GM21717 (cell line): ENCODE results near the gene NUDT4.

Experiments used
- ATAC-seq: cut with Tn5 transposase; IDR thresholded peaks from one replicate; pipeline ENCODE4 v1.9.1; 2021; ENCODE audit warnings: mild to moderate bottlenecking, moderate library complexity; ENCODE audit not compliant: unreplicated experiment

Gene NUDT4

DNA sequence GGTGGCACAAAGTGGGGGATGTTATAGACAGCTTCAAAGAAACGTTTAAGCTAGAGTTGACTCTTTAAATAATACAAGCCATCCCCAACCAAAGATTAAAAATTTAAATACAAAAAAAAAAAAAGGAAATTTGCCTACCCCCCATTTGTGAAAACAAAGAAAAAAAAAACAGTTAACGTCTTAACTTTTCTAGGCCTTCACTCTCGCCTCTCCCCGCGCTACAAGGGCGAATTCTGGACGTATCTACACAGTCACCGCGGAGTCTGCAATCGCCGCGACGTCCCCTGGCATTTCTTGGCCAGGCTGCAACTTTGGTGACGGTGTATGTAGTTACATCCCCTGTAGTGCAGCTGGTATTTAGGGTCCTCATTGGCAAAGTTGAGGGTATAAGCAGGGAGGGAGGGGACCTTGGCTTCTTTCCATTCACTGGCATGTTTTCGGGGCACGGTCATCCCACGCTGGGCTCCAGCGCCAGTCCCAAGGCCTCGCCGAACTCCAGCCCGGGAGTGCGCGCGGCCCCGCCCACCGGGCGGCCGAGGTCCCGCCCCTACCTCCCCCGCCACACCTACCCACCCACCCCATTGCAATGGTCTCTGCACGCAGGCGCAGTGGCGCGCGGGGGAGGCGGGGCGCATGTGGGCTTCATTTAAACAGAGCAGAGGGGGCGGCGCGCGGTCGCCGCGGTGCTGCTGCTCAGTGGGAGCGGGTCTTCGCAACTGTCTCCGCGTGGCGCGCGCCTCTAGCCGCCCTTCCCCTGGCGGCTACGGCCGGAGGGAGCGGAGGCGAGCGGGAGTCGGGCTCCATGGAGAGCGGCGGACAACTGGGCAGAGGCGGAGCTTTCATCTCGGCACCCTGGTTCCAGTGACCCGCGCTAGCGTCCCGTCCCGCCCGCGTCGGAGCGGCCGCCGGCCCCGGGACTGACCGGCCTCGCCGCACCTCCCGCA is at the start of gene NUDT4:
Gene NUDT4 (plus strand): TSS at position 674 of the 944 bp plus-strand sequence. CDS start 398 bp downstream, outside the sequence.
- ATAC-seq = peak; percentile 65

DNA sequence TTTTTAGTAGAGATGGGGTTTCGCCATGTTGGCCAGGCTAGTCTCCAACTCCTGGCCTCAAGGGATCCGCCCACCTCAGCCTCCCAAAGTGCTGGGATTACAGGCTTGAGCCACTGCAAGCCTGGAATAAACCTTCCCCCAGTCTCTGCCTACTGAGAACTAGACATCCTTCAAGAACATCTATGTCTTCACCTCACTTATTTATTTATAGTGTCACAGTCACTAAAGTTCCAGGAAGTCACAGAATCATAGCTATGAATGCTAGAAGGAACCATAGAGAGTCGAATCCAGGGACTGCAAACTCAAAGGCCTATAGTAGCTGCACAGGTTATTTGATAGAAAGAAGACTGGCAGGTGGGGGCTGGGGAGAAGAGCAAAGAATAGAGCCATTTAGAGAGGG is 44.7 kb upstream of the NUDT4 start:
- no peak for ATAC-seq

DNA sequence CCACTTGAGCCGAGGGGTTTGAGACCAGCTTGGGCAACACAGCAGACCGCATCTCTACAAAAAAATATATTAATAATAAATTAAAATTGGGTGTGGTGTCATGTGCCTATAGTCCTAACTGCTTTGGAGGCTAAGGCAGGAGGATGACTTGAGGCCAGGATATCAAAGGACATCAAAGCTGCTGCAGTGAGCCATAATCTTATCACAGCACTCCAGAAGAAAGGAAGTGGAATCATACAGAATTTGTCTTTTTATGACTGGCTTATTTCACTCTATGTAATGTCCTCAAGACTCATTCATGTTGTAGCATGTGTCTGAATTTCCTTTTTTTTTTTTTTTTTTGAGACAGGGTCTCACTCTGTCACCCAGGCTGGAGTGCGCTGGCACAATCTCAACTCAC is 43.9 kb upstream of the NUDT4 start:
- no peak for ATAC-seq

DNA sequence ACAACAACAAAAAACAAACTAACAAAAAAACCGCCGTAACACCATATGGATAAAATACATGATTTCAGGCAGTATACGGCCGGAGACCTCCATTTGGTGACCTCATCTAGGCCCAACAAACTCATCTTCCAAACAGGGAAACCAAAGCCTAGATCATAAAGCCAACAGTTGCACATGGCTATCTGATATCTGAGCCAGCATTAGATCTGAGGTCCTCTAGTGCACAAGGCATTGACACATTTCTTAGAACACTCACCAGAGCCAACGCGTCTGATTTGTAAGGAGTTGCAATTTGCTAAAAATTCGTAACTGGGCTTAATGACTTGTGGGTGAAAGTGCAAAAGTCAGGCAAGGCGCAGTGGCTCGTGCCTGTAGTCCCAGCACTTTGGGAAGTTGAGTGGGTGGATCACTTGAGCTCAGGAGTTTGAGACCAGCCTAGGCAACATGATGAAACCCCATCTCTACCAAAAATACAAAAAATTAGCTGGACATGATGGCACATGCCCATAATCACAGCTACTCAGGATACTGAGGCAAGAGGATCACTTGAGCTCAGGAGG is 42.0 kb upstream of the NUDT4 start:
- no peak for ATAC-seq

DNA sequence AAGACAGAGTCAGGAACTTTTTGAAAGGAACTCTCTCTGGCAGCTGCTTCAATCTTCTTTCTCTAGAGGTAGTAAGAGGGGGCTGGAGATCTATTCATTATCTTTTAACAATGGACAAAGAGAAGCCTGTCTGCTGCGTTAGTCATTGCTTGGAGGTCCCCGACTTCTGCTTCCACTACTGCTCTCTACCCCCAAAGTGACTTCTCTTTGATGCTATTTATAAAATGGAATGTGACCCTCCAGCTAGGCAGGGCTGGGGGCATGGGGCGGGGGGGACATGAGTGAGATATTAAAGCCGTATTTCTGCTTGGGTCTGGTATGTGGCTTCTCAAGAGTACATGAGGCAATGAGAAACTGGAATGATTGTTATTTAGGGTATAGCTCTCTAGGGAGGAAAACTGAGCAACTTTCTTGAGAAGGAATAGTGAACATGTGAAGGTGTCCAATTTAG is 41.4 kb upstream of the NUDT4 start:
- no peak for ATAC-seq

DNA sequence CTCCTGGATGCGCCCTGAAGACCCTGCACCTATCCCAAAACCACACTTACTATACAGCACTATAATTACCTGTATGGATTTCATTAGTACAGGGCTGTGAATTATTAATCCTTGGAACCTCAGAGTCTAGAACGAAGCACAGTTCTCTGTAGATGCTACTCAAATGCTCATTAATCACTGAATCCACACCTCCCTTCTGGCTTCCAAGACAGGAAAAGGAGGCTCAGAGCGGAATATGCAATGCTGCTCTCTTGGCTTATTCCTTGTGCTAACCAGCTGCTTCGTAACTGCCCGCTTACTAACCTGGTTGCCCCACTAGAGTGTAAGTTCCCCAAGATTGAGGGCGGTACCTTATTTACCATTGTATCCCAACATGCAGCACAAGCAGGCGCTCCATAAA is 39.1 kb upstream of the NUDT4 start:
- ATAC-seq = no peak

DNA sequence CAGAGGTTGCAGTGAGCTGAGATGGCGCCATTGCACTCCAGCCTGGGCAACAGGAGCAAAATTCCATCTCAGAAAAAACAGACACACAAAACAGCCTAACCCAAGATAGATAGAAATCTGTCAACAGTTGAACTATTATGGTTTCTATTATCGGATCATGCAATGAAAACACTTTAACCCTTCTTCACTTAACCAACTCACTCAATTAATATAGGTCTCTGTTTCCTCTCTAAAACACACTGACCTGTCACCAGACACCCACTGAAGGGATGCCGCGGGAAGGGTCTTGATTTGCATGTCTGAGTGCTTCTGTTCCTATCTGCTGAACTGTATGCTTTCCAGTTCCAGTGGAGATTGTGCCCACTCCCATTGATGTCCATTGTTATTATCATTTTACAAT is 38.0 kb upstream of the NUDT4 start:
- no peak for ATAC-seq

DNA sequence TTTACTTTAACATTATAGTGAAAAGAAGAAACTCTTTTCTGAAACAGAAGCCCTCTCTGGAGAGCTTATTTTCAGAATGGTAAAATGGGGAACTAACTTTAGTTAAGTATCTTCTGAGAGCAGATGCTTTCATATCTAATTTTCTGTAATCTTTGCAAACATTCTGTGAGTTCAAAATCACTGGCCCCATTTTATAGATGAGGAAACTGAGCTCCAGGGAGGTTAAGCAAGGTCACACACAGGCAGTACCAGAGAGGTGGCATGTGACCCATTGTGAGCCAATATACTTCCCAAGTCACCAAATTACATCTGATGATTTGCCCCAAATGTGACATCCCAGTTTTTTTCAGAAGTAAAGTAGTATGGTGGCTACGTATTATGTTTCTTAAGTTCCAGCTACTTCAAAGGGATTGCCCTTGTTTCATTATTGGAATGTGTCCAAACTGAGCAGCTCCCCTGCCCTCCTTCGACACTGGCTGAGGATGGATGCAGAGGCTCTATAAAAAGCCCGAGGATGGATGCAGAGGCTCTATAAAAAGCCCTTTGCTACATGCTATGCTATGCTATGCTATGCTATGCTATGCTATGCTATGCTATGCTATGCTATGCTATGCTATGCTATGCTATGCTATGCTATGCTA is 36.2 kb upstream of the NUDT4 start:
- no peak for ATAC-seq

DNA sequence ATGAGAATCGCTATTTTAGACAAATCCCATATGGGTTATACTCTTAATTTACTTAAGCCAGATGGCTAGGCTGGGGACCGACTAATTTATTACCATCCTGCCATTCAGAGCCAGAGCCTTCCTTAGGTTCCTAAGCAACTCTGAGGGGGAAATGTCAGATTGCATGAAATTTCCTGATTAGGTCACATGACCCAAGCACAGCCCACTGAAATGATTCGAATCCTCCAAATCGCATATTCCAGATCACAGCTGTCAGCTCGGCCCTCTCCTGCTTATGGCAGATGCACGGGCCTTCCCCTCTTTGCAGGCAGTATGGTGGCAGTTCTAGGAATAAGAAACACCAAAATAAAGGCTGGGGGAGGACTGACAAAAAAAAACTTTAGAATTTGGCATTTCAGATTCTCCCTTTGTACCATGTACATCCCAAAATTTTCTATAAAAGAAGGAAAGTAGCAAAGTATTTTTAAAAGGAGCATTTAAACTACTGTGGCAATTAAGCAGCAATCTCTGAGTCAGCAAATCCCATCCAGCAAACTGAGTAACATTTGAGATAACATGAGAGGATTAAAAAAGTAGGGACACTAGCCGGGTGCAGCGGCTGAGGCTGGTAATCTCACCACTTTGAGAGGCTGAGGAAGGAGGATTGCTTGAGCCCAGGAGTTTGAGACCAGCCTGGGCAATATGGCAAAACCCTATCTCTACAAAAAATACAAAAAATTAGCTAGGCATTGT is 30.5 kb upstream of the NUDT4 start:
- ATAC-seq = no peak

DNA sequence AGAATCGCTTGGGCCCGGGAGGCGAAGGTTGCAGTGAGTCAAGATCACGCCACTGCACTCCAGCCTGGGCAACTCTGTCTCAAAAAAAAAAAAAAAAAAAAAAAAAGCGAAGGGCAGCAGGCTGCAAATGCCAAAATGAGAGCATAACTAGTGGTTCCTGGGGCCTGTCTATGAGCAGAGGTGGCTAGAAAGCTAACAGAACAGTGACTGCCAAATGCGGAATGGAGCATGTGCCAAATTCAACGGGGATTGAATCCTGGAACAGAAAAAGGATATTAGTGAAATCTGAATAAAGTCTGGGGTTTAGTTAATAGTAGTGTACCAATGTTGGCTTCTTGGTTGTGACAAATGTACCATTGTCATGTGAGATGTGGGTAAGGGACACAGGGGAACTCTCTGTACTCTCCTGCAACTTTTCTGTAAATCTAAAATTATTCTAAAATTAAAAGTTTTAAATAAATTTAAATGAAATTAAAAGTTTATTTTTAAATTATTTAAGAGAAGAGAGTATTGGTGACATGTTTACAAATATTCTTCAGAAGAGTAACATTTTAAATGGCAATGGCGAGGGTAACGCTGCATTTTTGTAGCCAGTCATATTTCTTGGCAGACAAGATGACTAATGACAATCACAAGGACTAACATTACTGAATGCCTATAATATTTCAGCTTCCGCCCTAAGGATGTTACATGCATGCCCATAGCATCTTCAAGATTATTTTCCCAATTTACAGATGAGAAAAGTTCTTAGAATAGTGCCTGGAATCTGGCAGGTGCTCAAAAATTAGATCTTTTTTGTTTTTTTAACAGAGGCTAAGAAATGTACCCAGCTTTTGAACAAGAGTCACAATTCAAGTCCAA is 28.9 kb upstream of the NUDT4 start:
- ATAC-seq = no peak

DNA sequence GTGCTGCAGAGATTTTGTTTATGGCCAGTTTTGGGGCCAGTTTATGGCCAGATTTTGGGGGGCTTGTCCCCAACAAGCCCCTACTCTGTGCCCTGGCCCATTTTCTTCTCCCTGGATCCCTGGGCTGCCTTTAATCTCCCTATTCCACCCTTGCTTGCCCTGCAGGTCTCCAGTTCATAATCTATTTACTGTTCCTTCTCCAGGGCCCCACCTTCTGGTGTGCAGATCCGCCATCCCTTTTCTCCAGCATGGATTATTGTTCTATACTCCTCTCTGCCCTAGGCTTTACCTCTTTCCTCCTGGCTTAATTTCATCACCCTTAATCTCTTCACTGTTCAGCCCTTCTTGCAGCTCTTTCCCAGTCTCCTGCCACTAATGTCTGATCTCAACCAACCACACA is 26.0 kb upstream of the NUDT4 start:
- no peak for ATAC-seq

DNA sequence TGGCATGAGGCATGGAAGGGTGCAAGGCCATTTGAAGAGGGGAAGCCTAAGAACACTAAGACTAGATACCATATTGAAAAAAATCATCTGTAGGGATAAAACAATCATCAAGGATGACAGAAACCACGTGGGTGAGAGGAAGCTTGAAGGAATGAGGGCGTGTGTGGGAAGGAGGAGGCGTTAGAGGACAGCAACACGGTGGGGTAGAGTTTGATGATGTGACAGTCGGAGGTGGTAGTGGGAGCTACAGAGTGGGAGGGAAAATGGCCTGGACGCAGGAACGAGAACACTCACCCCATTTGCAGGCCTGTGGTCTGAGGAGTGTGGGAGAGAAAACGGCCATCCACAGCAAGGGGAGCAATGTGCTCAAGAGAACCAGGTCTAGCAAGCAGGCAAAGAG is 25.4 kb upstream of the NUDT4 start:
- no peak for ATAC-seq

DNA sequence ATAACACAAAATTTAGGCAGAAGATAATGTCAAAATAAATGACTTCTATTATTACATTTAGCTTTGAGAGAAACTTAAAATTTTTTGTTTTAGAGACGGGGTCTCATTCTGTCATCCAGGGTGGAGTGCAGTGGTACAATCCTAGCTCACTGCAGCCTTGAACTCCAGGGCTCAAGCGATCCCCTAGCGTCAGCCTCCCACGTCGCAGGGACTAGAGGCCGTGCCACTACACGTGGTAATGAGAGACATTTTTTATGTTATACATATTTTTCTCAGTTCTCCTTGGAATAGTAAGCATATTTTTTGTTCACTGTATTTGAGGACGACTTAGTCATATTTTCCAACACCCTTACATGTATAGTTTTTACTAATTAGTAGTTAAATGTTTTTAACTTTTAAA is 21.5 kb upstream of the NUDT4 start:
- ATAC-seq = no peak

DNA sequence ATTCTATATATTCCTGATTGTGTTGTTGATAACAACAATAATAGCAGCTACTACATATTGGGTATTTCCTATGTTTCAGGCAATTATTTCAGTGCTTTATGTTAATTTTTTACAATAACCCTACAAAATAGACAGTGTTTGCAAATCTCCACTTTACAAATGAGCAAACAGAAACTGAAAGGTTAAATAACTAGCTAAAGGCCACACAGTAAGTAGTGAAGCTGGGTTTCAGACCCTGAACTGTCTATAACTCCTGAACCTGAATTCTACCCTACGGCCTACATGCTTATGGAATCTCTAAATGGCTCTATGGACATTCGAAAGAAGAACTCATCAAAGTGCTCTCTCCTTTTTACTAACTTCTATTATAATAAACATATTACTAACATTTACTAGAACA is 19.7 kb upstream of the NUDT4 start:
- ATAC-seq = peak; percentile 85

DNA sequence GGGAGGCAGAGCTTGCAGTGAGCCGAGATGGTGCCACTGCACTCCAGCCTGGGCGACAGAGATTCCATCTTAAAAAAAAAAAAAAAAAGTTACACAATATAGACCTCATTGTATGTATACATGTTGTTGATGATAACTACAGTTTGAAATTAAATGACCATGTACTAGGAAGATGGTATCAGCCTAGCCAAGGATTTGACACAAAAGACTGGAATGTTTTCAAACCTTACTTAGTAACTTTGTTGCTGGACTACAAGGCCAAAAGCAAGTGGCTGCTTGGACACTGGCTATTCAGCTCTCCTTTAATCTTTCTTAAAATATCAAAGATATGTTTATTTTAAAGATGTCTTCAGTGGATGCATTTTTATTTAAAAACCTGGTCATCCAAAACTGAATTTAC is 18.9 kb upstream of the NUDT4 start:
- ATAC-seq = no peak

DNA sequence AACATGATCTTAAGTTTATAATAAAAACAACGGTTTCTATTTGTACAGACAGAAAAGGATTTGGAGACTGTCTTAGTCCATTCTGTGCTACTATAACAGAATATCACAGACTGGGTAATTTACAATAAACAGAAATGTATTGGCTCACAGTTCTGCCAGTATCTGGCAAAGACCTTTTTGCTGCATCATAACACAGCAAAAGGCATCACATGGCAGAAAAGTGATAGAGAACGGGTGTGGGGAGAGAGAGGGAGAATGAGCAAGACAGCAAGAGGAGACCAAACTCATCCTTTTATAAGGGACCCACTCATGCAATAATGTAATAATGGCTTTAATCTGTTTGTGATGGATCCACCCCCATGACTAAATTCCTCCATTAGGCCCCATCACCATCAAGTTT is 17.0 kb upstream of the NUDT4 start:
- ATAC-seq = no peak

DNA sequence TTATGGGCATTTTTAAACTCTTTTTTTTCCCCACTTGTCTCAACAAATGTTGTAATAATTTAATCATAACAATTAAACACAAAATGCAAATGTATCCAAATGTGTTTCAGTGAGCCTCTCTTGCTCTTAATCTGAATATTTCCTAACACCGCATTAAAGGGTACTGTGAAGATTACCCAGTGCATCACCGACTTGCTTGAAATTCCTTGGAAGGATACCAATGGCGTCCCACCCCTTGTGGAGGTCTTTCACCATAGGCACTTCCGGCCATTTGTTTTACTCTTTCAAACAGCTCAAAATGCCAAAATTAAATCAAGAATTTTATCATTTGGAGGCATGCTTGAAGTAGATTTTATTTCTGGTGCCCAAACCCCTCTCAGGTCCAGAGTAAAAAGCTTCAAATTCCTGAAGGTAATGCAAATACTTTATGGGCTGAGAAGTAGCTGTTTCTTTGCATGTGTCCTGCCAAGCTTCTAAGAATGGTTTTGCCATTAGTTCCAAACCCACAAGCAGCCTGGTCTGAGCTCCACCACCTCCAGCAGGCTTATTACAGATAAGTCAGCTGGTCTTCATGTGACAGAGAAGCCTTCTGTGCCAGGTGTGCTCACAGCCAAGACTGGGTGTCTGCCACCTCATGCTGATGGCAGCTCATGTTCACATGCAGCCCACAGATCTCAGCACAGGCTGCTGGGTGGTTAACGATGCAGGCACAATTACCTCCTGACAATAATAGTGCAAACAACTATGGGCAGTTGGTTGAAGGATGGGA is 16.4 kb upstream of the NUDT4 start:
- no peak for ATAC-seq

DNA sequence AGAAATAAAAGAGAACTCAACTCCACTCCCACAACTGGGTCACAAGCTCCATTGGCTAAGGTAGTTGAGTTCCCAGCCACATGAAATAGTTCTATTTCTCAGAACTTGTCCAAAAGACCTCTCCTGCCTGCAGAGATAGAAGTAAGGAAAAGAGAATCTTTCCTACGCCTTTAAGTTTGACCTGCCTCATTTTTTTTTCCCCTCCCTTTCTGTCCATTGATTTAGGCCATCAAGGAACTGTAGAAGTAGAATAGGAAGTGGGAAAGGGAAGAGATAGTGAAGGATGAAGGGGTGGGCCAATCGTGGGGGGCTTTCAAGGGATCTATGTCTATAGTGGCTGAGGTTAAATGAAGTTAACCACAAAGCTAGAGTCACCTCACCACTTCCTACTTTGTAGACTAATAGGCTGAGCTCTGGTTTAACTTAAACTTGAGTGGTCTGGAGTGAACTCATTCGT is 13.9 kb upstream of the NUDT4 start:
- ATAC-seq = peak; percentile 63

DNA sequence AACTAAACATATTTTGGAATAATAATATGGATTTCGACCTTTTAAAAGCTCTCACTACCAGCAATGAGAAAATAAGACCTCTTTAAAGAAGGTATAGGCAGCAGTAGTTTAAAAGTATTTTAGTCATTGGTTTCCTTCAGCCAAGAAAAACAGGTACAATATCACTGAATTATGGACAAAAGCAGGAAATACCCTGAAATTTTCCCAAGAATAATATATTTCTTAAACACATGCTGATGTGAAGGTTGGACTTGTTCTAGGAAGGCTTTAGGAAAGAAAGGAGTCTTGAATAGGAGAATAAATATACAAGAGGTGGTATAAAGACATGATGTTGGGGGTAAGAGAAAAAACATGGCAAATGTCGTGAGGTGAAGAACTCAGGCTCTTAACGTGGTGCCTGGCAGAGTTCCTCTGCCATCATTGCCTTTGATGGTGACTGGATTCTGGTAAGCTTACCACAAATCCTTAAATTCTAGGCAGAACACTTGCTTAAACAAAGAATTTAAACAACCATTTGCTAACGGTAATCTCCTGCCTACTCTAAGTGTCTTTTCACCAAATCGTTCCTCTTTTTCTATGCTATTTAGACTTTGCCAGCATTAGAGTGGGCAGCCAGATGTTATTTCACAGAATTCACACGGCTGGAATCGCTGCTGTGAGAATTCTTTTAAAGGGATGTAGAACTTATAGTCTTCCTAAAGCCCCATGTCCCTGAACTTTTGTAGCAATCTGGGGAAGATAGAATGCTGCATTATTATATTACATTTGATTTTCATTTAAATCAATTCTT is 11.9 kb upstream of the NUDT4 start:
- no peak for ATAC-seq
